Measurements from ENCODE around the gene EFR3B.

Gene EFR3B

GRCh38 chr2:25018681-25019080, 23.2 kb upstream of the EFR3B start:
- TF ChIP-seq RAD21 (IDR thresholded peaks at IDR 0.05; ENCODE audit: low read depth) = no peak
- no peak for TF ChIP-seq CEBPB (IDR thresholded peaks at IDR 0.05)
- TF ChIP-seq EGR1 (IDR thresholded peaks at IDR 0.05) = no peak
- TF ChIP-seq TEAD4 (IDR thresholded peaks at IDR 0.05) = no peak
- no peak for TF ChIP-seq ZBTB7A (IDR thresholded peaks at IDR 0.05; ENCODE audit: low read depth)
- no peak for TF ChIP-seq TCF12 (IDR thresholded peaks at IDR 0.05; ENCODE audit: low read depth)
- TF ChIP-seq, protein P1, sequence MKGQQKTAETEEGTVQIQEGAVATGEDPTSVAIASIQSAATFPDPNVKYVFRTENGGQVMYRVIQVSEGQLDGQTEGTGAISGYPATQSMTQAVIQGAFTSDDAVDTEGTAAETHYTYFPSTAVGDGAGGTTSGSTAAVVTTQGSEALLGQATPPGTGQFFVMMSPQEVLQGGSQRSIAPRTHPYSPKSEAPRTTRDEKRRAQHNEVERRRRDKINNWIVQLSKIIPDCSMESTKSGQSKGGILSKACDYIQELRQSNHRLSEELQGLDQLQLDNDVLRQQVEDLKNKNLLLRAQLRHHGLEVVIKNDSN (IDR thresholded peaks at IDR 0.05) = no peak
- TF ChIP-seq, protein P2, sequence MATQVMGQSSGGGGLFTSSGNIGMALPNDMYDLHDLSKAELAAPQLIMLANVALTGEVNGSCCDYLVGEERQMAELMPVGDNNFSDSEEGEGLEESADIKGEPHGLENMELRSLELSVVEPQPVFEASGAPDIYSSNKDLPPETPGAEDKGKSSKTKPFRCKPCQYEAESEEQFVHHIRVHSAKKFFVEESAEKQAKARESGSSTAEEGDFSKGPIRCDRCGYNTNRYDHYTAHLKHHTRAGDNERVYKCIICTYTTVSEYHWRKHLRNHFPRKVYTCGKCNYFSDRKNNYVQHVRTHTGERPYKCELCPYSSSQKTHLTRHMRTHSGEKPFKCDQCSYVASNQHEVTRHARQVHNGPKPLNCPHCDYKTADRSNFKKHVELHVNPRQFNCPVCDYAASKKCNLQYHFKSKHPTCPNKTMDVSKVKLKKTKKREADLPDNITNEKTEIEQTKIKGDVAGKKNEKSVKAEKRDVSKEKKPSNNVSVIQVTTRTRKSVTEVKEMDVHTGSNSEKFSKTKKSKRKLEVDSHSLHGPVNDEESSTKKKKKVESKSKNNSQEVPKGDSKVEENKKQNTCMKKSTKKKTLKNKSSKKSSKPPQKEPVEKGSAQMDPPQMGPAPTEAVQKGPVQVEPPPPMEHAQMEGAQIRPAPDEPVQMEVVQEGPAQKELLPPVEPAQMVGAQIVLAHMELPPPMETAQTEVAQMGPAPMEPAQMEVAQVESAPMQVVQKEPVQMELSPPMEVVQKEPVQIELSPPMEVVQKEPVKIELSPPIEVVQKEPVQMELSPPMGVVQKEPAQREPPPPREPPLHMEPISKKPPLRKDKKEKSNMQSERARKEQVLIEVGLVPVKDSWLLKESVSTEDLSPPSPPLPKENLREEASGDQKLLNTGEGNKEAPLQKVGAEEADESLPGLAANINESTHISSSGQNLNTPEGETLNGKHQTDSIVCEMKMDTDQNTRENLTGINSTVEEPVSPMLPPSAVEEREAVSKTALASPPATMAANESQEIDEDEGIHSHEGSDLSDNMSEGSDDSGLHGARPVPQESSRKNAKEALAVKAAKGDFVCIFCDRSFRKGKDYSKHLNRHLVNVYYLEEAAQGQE (IDR thresholded peaks at IDR 0.05; ENCODE audit: low read depth) = no peak
- no peak for TF ChIP-seq FOXM1 (IDR thresholded peaks at IDR 0.05; ENCODE audit: borderline replicate concordance, low read depth)
- TF ChIP-seq NFIC (IDR thresholded peaks at IDR 0.05) = no peak
- TF ChIP-seq, protein P3, sequence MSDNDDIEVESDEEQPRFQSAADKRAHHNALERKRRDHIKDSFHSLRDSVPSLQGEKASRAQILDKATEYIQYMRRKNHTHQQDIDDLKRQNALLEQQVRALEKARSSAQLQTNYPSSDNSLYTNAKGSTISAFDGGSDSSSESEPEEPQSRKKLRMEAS (IDR thresholded peaks at IDR 0.05) = no peak
- no peak for TF ChIP-seq EP300 (IDR thresholded peaks at IDR 0.05; ENCODE audit: borderline replicate concordance)
- no peak for TF ChIP-seq CREB1 (IDR thresholded peaks at IDR 0.05; ENCODE audit: low read depth)
- no peak for TF ChIP-seq TAF1 (IDR thresholded peaks at IDR 0.05; ENCODE audit: low read depth)
- no peak for TF ChIP-seq YY1 (IDR thresholded peaks at IDR 0.05; ENCODE audit: low read depth)

GRCh38 chr2:25021791-25022362, 20.0 kb upstream of the EFR3B start:
- no peak for TF ChIP-seq YY1 (IDR thresholded peaks at IDR 0.05; ENCODE audit: low read depth)
- TF ChIP-seq ZBTB7A (IDR thresholded peaks at IDR 0.05; ENCODE audit: low read depth) = no peak
- TF ChIP-seq EP300 (IDR thresholded peaks at IDR 0.05; ENCODE audit: borderline replicate concordance) = no peak
- no peak for TF ChIP-seq EGR1 (IDR thresholded peaks at IDR 0.05)
- TF ChIP-seq NFIC (IDR thresholded peaks at IDR 0.05) = no peak
- TF ChIP-seq, protein P1 (IDR thresholded peaks at IDR 0.05) = no peak
- no peak for TF ChIP-seq TAF1 (IDR thresholded peaks at IDR 0.05; ENCODE audit: low read depth)
- no peak for TF ChIP-seq CEBPB (IDR thresholded peaks at IDR 0.05)
- no peak for TF ChIP-seq TEAD4 (IDR thresholded peaks at IDR 0.05)
- TF ChIP-seq, protein P3 (IDR thresholded peaks at IDR 0.05) = no peak
- TF ChIP-seq CREB1 (IDR thresholded peaks at IDR 0.05; ENCODE audit: low read depth) = no peak
- TF ChIP-seq TCF12 (IDR thresholded peaks at IDR 0.05; ENCODE audit: low read depth) = no peak
- no peak for TF ChIP-seq RAD21 (IDR thresholded peaks at IDR 0.05; ENCODE audit: low read depth)
- TF ChIP-seq, protein P2 (IDR thresholded peaks at IDR 0.05; ENCODE audit: low read depth) = no peak
- no peak for TF ChIP-seq FOXM1 (IDR thresholded peaks at IDR 0.05; ENCODE audit: borderline replicate concordance, low read depth)

DNA sequence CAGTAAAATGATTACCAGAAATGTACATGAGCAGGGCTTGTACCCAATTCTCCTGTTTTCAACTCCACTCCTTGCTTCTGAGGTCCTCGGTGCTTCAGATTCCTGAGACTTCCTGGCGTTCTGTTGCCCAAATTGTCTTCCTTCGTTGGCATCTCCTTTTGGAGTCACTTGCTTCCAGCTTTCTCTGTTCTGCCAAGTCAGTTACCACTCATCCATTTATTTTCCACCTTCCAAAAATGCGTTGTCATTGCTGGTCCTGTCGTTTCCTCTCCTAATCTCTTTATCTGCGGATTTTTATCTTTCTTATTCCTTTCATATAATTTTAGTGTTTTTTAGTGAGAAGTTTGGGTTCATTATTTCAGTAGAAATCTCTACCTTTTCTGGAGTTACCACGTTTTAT, 18.5 kb upstream of the EFR3B start:
- no peak for TF ChIP-seq CEBPB (IDR thresholded peaks at IDR 0.05)
- TF ChIP-seq YY1 (IDR thresholded peaks at IDR 0.05; ENCODE audit: low read depth) = no peak
- no peak for TF ChIP-seq TEAD4 (IDR thresholded peaks at IDR 0.05)

DNA sequence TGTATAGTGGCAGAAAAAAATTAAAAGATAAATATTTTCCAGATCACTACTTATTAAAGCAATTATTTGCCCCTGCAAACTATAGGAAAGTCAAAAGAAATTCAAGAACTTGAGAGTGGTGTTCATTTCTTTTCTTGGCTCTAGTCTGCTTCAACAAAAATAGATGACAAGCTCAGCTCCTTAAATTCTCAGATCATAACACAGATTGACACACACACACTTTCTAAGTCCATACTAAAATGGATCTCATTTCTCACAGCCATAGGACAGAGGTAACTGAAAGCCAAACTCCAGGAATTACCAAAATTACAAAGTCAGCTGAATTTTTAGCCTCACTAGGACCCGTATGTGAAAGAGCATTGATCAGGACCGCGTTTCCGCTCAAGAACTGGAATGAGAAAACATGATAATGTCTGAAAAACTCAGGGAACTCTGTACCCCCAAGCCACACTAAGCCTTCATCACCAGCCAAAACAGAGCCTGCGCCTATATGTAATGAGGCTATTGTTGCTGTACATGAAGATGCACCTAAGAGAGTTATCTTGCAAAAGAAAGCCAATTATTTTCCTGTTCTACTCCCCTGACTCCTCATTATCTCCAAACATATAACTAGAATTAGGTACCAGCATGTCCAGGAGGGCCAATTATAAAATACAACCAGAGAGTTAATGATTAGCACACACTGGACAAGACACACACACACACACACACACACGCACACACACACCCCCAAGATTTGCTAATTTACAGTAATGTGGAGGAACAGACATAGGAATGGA, 16.5 kb upstream of the EFR3B start:
- TF ChIP-seq ZBTB7A (IDR thresholded peaks at IDR 0.05; ENCODE audit: low read depth) (no peak), YY1 (IDR thresholded peaks at IDR 0.05; ENCODE audit: low read depth) (no peak), TCF12 (IDR thresholded peaks at IDR 0.05; ENCODE audit: low read depth) (no peak), NFIC (IDR thresholded peaks at IDR 0.05) (no peak), EGR1 (IDR thresholded peaks at IDR 0.05) (no peak), CREB1 (IDR thresholded peaks at IDR 0.05; ENCODE audit: low read depth) (no peak), CEBPB (IDR thresholded peaks at IDR 0.05) (no peak), RAD21 (IDR thresholded peaks at IDR 0.05; ENCODE audit: low read depth) (no peak), FOXM1 (IDR thresholded peaks at IDR 0.05; ENCODE audit: borderline replicate concordance, low read depth) (no peak), EP300 (IDR thresholded peaks at IDR 0.05; ENCODE audit: borderline replicate concordance) (no peak), TEAD4 (IDR thresholded peaks at IDR 0.05) (no peak)
- TF ChIP-seq, protein P1 (IDR thresholded peaks at IDR 0.05) = no peak
- TF ChIP-seq, protein P3 (IDR thresholded peaks at IDR 0.05) = no peak
